CD8-positive, alpha-beta memory T cell (primary cell): Measurements from ENCODE around the gene ARAP2. TPM values are rescaled to one million over a fixed set of nuclear protein-coding genes. Genes with fewer than 3 reads are reported as not detected.
A peak's percentile ranks its signal among the peaks of the same experiment; 100 is the strongest.

Experiments
- CTCF ChIA-PET: fragments of 350-600 bp; sonication (Branson Sonifier 250); formaldehyde crosslinking; loops from one replicate; lab custom pipeline; 2021; ENCODE audit warnings: antibody characterized with exemption; lab: Charles Lee
- POLR2A ChIA-PET: fragments of 350-600 bp; sonication (Branson Sonifier 250); formaldehyde crosslinking; loops from one replicate; lab custom pipeline; 2021; ENCODE audit warnings: antibody characterized with exemption; lab: Charles Lee
- DNase-seq, 5 donors: peaks; one replicate each; pipeline versions ENCODE4 v3.0.0 to v3.0.0-alpha.2; 2020 to 2022; ENCODE audit warnings: mixed read lengths in 1 of 5
- H3K27ac ChIP-seq: one replicate; pipeline ENCODE4 v1.7.0; 2013; ENCODE audit warnings: low read depth, mild to moderate bottlenecking, low read length, moderate library complexity
- H3K27me3 ChIP-seq: 2 replicates; pipeline ENCODE4 v1.7.0; 2013; ENCODE audit warnings: low read length, mild to moderate bottlenecking; ENCODE audit not compliant: insufficient read depth, poor library complexity, severe bottlenecking
- H3K36me3 ChIP-seq: 2 replicates; pipeline ENCODE4 v1.7.0; 2013; ENCODE audit warnings: mild to moderate bottlenecking, low read length, moderate library complexity; ENCODE audit not compliant: insufficient read depth
- H3K4me1 ChIP-seq: 2 replicates; pipeline ENCODE4 v1.7.0; 2013; ENCODE audit warnings: mild to moderate bottlenecking, low read length, moderate library complexity; ENCODE audit not compliant: insufficient read depth
- H3K4me3 ChIP-seq: 2 replicates; pipeline ENCODE4 v1.7.0; 2013; ENCODE audit warnings: mild to moderate bottlenecking, low read length
- H3K9me3 ChIP-seq: 2 replicates; pipeline ENCODE4 v1.7.0; 2013; ENCODE audit warnings: mild to moderate bottlenecking, low read length
- H3K27ac Mint-ChIP-seq, 8 donors: one replicate each; pipeline ENCODE4 v1.8.0; 2020 to 2021; ENCODE audit warnings: mixed read lengths in 8 of 8, mild to moderate bottlenecking in 6 of 8, inconsistent platforms in 3 of 8, moderate library complexity in 3 of 8
- H3K27me3 Mint-ChIP-seq, 2 donors: one replicate each; pipeline ENCODE4 v1.8.0; 2020 to 2021; ENCODE audit warnings: mixed read lengths in 2 of 2, mild to moderate bottlenecking in 1 of 2, moderate library complexity in 1 of 2
- H3K36me3 Mint-ChIP-seq, 3 donors: one replicate each; pipeline ENCODE4 v1.8.0; 2020 to 2021; ENCODE audit warnings: mixed read lengths in 3 of 3, inconsistent platforms in 1 of 3, mild to moderate bottlenecking in 1 of 3
- H3K4me1 Mint-ChIP-seq, 3 donors: one replicate each; pipeline ENCODE4 v1.8.0; 2020 to 2021; ENCODE audit warnings: mixed read lengths in 3 of 3, inconsistent platforms in 1 of 3, mild to moderate bottlenecking in 1 of 3
- H3K4me3 Mint-ChIP-seq, 7 donors: one replicate each; pipeline ENCODE4 v1.8.0; 2020 to 2021; ENCODE audit warnings: mixed read lengths in 7 of 7, mild to moderate bottlenecking in 6 of 7, moderate library complexity in 4 of 7, inconsistent platforms in 2 of 7
- H3K9me3 Mint-ChIP-seq, 5 donors: one replicate each; pipeline ENCODE4 v1.8.0; 2020 to 2022; ENCODE audit warnings: mixed read lengths in 5 of 5, mild to moderate bottlenecking in 3 of 5, moderate library complexity in 2 of 5, inconsistent platforms in 1 of 5
- polyA plus RNA-seq: library from polyadenylated mRNA; unstranded; fragments of 300-500 nt; fragmentation: Illumina TruSeq; gene quantifications from one replicate; pipeline ENCODE4 v1.2.3, GENCODE V29; 2021
- total RNA-seq, 2 experiments: library from RNA; stranded (reverse); gene quantifications; one replicate each; pipeline ENCODE4 v1.2.3, GENCODE V29; 2021

The ARAP2 gene
- total and polyA plus RNA-seq, 3 experiments from 2014 or later: 44.2 to 49.9 (median 49.7) TPM

GRCh38 chr4:36174570-36174969 lies 69.7 kb downstream of the ARAP2 start:
- POLR2A ChIA-PET: no interaction called here
- Mint-ChIP-seq H3K4me1 (peaks cover 44 to 64% (median 50%) of the 10 kb centered on the region in 3 donors), H3K4me3 (no peak overlapping the region), H3K27ac (peak overlapping the region in 4 of 8 donors; percentile 12 to 61 (median 28)), H3K9me3 (no peaks in the 10 kb centered on the region), H3K27me3 (no peaks in the 10 kb centered on the region), H3K36me3 (peaks cover 8 to 80% (median 22%) of the 10 kb centered on the region in 3 donors)
- CTCF ChIA-PET: no interaction called here
- no peak for DNase-seq
- Histone ChIP-seq H3K4me1 (no peaks in the 10 kb centered on the region), H3K9me3 (no peaks in the 10 kb centered on the region), H3K36me3 (no peaks in the 10 kb centered on the region), H3K27ac (no peak overlapping the region), H3K27me3 (no peaks in the 10 kb centered on the region), H3K4me3 (no peak overlapping the region)

DNA sequence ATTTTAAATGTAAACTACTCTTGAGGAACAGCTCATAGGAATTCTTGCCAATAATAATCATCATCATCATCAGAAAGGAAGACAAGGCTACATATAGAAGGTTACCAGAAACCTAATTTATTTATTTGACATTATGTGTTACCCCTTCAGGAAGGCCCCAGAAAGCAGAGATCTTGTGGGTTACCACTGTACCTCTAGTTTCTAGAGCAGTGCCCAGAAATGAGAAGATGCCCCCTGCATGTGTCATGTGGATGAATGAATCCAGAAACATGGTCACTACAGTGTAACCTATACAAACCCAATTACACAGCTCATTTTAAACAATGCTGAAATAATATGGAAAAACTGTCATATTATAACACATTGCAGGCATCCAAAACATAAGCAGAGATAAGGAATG lies 70.4 kb downstream of the ARAP2 start:
- Histone ChIP-seq H3K36me3 (no peaks in the 10 kb centered on the region), H3K27me3 (no peaks in the 10 kb centered on the region), H3K9me3 (no peaks in the 10 kb centered on the region), H3K4me3 (no peak overlapping the region), H3K27ac (no peak overlapping the region), H3K4me1 (no peaks in the 10 kb centered on the region)
- peaks cover 43 to 64% (median 48%) of the 10 kb centered on the region in 3 donors for H3K4me1 Mint-ChIP-seq
- H3K27ac Mint-ChIP-seq: peak overlapping the region in 6 of 8 donors; percentile 1 to 59 (median 36)
- H3K9me3 Mint-ChIP-seq: no peaks in the 10 kb centered on the region
- no peak overlapping the region for H3K4me3 Mint-ChIP-seq
- peaks cover 8 to 77% (median 18%) of the 10 kb centered on the region in 3 donors for H3K36me3 Mint-ChIP-seq
- POLR2A ChIA-PET: no interaction called here
- no peak for DNase-seq
- CTCF ChIA-PET: no interaction called here
- H3K27me3 Mint-ChIP-seq: no peaks in the 10 kb centered on the region

- ChIA-PET POLR2A (no interaction called here), CTCF (no interaction called here)
- Mint-ChIP-seq H3K4me1 (peaks cover 47 to 66% (median 55%) of the 10 kb centered on the region in 3 donors), H3K9me3 (no peaks in the 10 kb centered on the region), H3K4me3 (no peak overlapping the region), H3K27ac (no peak overlapping the region), H3K36me3 (peaks cover 8 to 75% (median 15%) of the 10 kb centered on the region in 3 donors), H3K27me3 (no peaks in the 10 kb centered on the region)
- Histone ChIP-seq H3K27me3 (no peaks in the 10 kb centered on the region), H3K4me1 (no peaks in the 10 kb centered on the region), H3K4me3 (no peak overlapping the region), H3K27ac (no peak overlapping the region), H3K36me3 (no peaks in the 10 kb centered on the region), H3K9me3 (no peaks in the 10 kb centered on the region)
- DNase-seq: no peak
These were observed 71.7 kb downstream of the ARAP2 start for GRCh38 chr4:36172656-36173055.

DNA sequence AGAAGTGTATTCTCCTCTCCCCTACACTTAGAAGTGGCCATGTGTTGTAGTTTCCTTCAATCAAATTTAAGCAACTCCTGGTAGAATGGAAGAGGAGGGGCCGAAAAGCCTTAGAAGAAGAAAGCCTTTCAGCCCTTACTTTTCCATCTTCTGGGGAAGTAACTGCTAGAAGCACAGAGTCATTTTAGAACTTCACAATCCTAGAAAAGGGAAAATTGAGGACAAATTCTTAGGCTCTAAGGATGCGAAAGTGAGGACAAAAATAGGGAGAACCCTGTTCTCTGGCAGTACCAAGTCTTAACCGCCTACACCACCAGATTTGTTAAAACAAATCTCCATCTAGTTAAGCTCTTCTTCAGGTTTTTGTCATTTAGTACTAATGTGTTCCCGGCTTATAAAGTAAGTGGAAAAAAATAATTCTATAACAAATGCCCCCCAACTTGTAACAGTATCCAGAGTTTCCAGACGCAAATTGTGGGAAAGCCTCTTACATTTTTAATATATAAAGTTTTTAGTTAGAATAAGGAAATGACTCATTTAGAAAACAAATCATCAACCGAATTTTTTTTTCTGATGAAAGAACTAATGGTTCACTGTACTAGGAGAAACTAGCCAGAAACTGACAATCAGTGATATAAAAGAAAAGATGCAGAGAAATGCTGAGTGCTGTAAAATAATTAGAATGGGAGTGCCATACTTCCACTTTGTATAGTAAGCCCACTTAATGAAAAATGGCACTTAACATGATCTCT lies 76.0 kb downstream of the ARAP2 start:
- POLR2A ChIA-PET: interaction anchor here (0.6 kb wide), 1 partner anchor 52 kb away, joined by 3 read pairs; no protein-coding TSS in a partner anchor
- no peak overlapping the region for H3K4me3 Mint-ChIP-seq
- Histone ChIP-seq H3K36me3 (peaks cover 9% of the 10 kb centered on the region), H3K4me1 (no peaks in the 10 kb centered on the region), H3K4me3 (no peak overlapping the region), H3K9me3 (no peaks in the 10 kb centered on the region), H3K27me3 (no peaks in the 10 kb centered on the region), H3K27ac (no peak overlapping the region)
- H3K9me3 Mint-ChIP-seq: no peaks in the 10 kb centered on the region
- no peak for DNase-seq
- peak overlapping the region in 2 of 8 donors; percentile 21 to 42 for H3K27ac Mint-ChIP-seq
- no peaks in the 10 kb centered on the region for H3K27me3 Mint-ChIP-seq
- H3K4me1 Mint-ChIP-seq: peaks cover 42 to 73% (median 50%) of the 10 kb centered on the region in 3 donors
- peaks cover 8 to 74% (median 22%) of the 10 kb centered on the region in 3 donors for H3K36me3 Mint-ChIP-seq
- CTCF ChIA-PET: no interaction called here

DNA sequence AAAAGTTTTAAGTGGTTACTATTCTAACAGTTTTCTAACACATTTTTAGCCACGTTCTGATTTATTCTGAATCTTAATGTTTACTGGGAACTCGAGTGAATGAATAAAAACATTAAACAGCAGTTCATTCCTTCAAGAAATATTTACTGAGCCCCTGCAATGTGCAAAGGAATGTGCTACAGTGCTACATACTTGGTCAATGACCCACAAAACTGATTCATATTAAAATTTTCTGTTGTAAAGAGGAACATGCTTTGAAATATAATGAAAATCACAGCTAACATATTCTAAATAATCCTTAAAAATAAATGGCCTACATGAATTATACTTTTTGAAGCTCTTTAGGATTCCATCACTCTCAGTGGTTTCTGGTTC lies 78.7 kb downstream of the ARAP2 start:
- Mint-ChIP-seq H3K27ac (peak overlapping the region in 2 of 8 donors; percentile 22 to 32), H3K4me1 (peaks cover 49 to 80% (median 54%) of the 10 kb centered on the region in 3 donors), H3K9me3 (no peaks in the 10 kb centered on the region), H3K4me3 (no peak overlapping the region), H3K36me3 (peaks cover 14 to 83% (median 37%) of the 10 kb centered on the region in 3 donors), H3K27me3 (no peaks in the 10 kb centered on the region)
- Histone ChIP-seq H3K4me3 (no peak overlapping the region), H3K36me3 (peaks cover 9% of the 10 kb centered on the region), H3K4me1 (no peaks in the 10 kb centered on the region), H3K9me3 (no peaks in the 10 kb centered on the region), H3K27ac (no peak overlapping the region), H3K27me3 (no peaks in the 10 kb centered on the region)
- no peak for DNase-seq
- ChIA-PET POLR2A (no interaction called here), CTCF (no interaction called here)

GRCh38 chr4:36164900-36165630 lies 79.2 kb downstream of the ARAP2 start:
- H3K27ac Mint-ChIP-seq: peak overlapping the region in 4 of 8 donors; percentile 0 to 78 (median 22)
- DNase-seq: no peak
- peaks cover 46 to 74% (median 49%) of the 10 kb centered on the region in 3 donors for H3K4me1 Mint-ChIP-seq
- Histone ChIP-seq H3K27ac (no peak overlapping the region), H3K9me3 (no peaks in the 10 kb centered on the region), H3K4me3 (no peak overlapping the region), H3K27me3 (no peaks in the 10 kb centered on the region), H3K36me3 (peaks cover 9% of the 10 kb centered on the region), H3K4me1 (no peaks in the 10 kb centered on the region)
- CTCF ChIA-PET: interaction anchor here (1.2 kb wide), 1 partner anchor 234 kb away, joined by 4 read pairs; no protein-coding TSS in a partner anchor
- no peaks in the 10 kb centered on the region for H3K9me3 Mint-ChIP-seq
- peaks cover 11 to 83% (median 37%) of the 10 kb centered on the region in 3 donors for H3K36me3 Mint-ChIP-seq
- POLR2A ChIA-PET: interaction anchor here (0.6 kb wide), 1 partner anchor 79 kb away, joined by 3 read pairs; the partner anchor contains the start of gene ARAP2
- no peak overlapping the region for H3K4me3 Mint-ChIP-seq
- H3K27me3 Mint-ChIP-seq: no peaks in the 10 kb centered on the region

DNA sequence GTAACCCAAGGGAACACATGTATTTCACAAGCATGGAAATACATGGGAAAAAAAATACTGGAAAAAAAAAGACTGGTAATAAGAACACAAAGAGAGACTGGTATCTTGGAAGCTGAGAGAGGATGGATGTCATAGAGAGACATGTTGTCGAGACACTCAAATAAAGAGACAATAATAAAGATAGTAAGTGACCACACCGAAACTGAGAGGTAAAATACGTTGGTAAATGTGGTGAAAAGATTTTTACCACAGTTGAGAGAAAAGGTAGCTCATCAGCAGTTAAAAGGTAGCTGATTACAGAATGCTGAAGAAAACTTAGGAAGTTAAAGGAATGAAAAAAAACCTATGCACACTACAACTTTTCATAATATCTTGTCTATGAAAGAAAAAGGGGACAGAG lies 81.1 kb downstream of the ARAP2 start:
- Mint-ChIP-seq H3K27ac (peak overlapping the region; percentile 17 to 87 (median 46)), H3K27me3 (no peaks in the 10 kb centered on the region), H3K4me1 (peaks cover 32 to 58% (median 35%) of the 10 kb centered on the region in 3 donors), H3K4me3 (no peak overlapping the region), H3K36me3 (peaks cover 14 to 87% (median 39%) of the 10 kb centered on the region in 3 donors), H3K9me3 (no peaks in the 10 kb centered on the region)
- peaks cover 11% of the 10 kb centered on the region for H3K36me3 ChIP-seq
- ChIA-PET POLR2A (no interaction called here), CTCF (no interaction called here)
- H3K4me1 ChIP-seq: no peaks in the 10 kb centered on the region
- no peak overlapping the region for H3K4me3 ChIP-seq
- no peaks in the 10 kb centered on the region for H3K9me3 ChIP-seq
- DNase-seq: no peak
- H3K27me3 ChIP-seq: no peaks in the 10 kb centered on the region
- H3K27ac ChIP-seq: no peak overlapping the region

DNA sequence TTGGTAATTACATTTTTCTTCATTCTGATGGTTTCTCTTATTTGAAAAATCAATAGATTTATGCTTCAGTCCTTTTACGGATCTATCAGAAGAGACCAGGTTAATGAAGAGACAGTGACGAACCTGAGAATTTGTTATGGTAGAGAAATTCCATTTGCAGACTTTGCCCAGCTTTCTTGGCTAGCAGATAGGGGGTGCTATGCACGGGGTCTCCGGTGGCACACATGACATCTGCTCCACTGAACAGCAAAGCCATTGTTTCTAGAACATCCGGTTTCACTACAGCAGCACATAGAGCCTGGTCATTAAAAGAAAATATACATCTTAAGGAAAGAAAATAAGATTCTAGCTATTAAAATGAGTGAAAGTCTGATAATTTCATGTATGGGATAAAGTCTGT lies 85.1 kb downstream of the ARAP2 start:
- POLR2A ChIA-PET: no interaction called here
- no peaks in the 10 kb centered on the region for H3K27me3 ChIP-seq
- Mint-ChIP-seq H3K4me3 (no peak overlapping the region), H3K27ac (peak overlapping the region in 1 of 8 donors; percentile 48), H3K9me3 (no peaks in the 10 kb centered on the region), H3K4me1 (peaks cover 32 to 51% (median 33%) of the 10 kb centered on the region in 3 donors), H3K27me3 (no peaks in the 10 kb centered on the region), H3K36me3 (peaks cover 22 to 86% (median 40%) of the 10 kb centered on the region in 3 donors)
- peaks cover 15% of the 10 kb centered on the region for H3K36me3 ChIP-seq
- H3K9me3 ChIP-seq: no peaks in the 10 kb centered on the region
- H3K4me3 ChIP-seq: no peak overlapping the region
- H3K4me1 ChIP-seq: no peaks in the 10 kb centered on the region
- CTCF ChIA-PET: interaction anchor here (0.8 to 1.1 kb wide), 2 partner anchors 12 to 33 kb away, joined by 3 read pairs; no protein-coding TSS in a partner anchor
- no peak overlapping the region for H3K27ac ChIP-seq
- no peak for DNase-seq
